ENCODE results near the gene AUP1. TPM values are rescaled to one million over a fixed set of nuclear protein-coding genes. Genes with fewer than 3 reads are reported as not detected.

Gene AUP1, protein sequence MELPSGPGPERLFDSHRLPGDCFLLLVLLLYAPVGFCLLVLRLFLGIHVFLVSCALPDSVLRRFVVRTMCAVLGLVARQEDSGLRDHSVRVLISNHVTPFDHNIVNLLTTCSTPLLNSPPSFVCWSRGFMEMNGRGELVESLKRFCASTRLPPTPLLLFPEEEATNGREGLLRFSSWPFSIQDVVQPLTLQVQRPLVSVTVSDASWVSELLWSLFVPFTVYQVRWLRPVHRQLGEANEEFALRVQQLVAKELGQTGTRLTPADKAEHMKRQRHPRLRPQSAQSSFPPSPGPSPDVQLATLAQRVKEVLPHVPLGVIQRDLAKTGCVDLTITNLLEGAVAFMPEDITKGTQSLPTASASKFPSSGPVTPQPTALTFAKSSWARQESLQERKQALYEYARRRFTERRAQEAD
- total RNA-seq (100 to 1,000 TPM in 1 of 4 donors, 10 to 100 TPM in 3; 76.5 to 133 (median 83.1) TPM), polyA plus RNA-seq (100 to 1,000 TPM in 1 of 3 donors, 10 to 100 TPM in 2; 46.5 to 178 (median 47.4) TPM)

- WGBS, 2 donors, result 0% methylated on average over 87 of the region's 87 CpGs
- TF ChIP-seq POLR2A (IDR thresholded peaks at IDR 0.05) (peak; percentile 81 to 89), EP300 (IDR thresholded peaks at IDR 0.05) (peak in 2 of 4 donors; percentile 22 to 59), POLR2AphosphoS5 (IDR thresholded peaks at IDR 0.05) (peak; percentile 65 to 94 (median 92))
- TF ChIP-seq, protein P1, sequence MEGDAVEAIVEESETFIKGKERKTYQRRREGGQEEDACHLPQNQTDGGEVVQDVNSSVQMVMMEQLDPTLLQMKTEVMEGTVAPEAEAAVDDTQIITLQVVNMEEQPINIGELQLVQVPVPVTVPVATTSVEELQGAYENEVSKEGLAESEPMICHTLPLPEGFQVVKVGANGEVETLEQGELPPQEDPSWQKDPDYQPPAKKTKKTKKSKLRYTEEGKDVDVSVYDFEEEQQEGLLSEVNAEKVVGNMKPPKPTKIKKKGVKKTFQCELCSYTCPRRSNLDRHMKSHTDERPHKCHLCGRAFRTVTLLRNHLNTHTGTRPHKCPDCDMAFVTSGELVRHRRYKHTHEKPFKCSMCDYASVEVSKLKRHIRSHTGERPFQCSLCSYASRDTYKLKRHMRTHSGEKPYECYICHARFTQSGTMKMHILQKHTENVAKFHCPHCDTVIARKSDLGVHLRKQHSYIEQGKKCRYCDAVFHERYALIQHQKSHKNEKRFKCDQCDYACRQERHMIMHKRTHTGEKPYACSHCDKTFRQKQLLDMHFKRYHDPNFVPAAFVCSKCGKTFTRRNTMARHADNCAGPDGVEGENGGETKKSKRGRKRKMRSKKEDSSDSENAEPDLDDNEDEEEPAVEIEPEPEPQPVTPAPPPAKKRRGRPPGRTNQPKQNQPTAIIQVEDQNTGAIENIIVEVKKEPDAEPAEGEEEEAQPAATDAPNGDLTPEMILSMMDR (IDR thresholded peaks at IDR 0.05), result no peak
- Histone ChIP-seq H3K4me1 (peaks cover 0 to 34% (median 24%) of the 10 kb centered on the region in 4 donors), H3K27me3 (no peaks in the 10 kb centered on the region), H3K36me3 (peaks cover 22 to 43% (median 32%) of the 10 kb centered on the region in 4 donors), H3K4me3 (peak within 1 kb of the TSS; percentile 72 to 96 (median 84)), H3K27ac (peak within 1 kb of the TSS; percentile 84 to 92 (median 89)), H3K9me3 (no peaks in the 10 kb centered on the region)
- intact Hi-C loops (cut with DNase I), result loop anchor here (1.0 to 5.0 kb wide), 5 partner anchors 19 to 58 kb away; partner anchors contain the start of genes DOK1, PCGF1 and TTC31
- peak; percentile 99 for DNase-seq
These were observed at the start of gene AUP1, which contains the start of gene HTRA2 for GRCh38 chr2:74529357-74530238. Gene AUP1, minus strand, starts transcription at chr2:74529706. Its CDS starts 77 bp downstream, at chr2:74529629. Gene HTRA2, plus strand, starts transcription at chr2:74529933. Its CDS starts 74 bp downstream, at chr2:74530007.

DNA sequence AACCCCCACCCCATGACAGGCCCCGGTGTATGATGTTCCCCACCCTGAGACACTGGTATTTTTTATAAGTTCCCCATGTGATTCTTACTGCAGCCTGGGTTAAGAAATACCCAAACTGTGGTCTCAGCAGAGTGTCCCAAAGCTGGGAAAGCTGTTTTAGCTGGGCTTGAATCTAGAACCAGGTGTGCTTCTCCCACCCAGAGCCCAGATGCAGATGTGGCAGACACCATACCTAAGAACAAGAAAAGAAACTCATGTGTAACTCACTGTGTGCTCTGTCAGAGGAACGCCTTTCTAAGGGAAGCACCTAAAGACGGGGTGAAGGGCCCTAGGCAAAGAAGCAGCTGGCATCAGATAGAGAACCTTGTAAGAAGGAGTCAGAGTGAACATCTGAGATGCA lies 48.9 kb upstream of the AUP1 start:
- Histone ChIP-seq H3K4me3 (no peak overlapping the region), H3K27me3 (no peaks in the 10 kb centered on the region), H3K9me3 (no peaks in the 10 kb centered on the region), H3K4me1 (no peaks in the 10 kb centered on the region), H3K36me3 (no peaks in the 10 kb centered on the region), H3K27ac (no peak overlapping the region)
- TF ChIP-seq EP300 (IDR thresholded peaks at IDR 0.05) (no peak), POLR2AphosphoS5 (IDR thresholded peaks at IDR 0.05) (no peak), POLR2A (IDR thresholded peaks at IDR 0.05) (no peak)
- TF ChIP-seq, protein P1 (IDR thresholded peaks at IDR 0.05), result no peak
- intact Hi-C loops (cut with DNase I), result no loop called here
- 80 to 88% methylated on average over 3 of the region's 3 CpGs for WGBS, 2 donors
- no peak for DNase-seq

- no peak for DNase-seq
- Histone ChIP-seq H3K36me3 (no peaks in the 10 kb centered on the region), H3K27me3 (no peaks in the 10 kb centered on the region), H3K9me3 (no peaks in the 10 kb centered on the region), H3K4me1 (no peaks in the 10 kb centered on the region), H3K4me3 (no peak overlapping the region), H3K27ac (peak overlapping the region in 2 of 4 donors; percentile 7 to 30)
- 50 to 74% methylated on average over 2 of the region's 2 CpGs for WGBS, 2 donors
- no peak for TF ChIP-seq POLR2AphosphoS5 (IDR thresholded peaks at IDR 0.05)
- TF ChIP-seq, protein P1 (IDR thresholded peaks at IDR 0.05), result no peak
- TF ChIP-seq POLR2A (IDR thresholded peaks at IDR 0.05), result no peak
- no peak for TF ChIP-seq EP300 (IDR thresholded peaks at IDR 0.05)
- intact Hi-C loops (cut with DNase I), result no loop called here
These were observed 47.9 kb upstream of the AUP1 start for GRCh38 chr2:74577448-74577847.

- TF ChIP-seq EP300 (IDR thresholded peaks at IDR 0.05), result no peak
- TF ChIP-seq POLR2AphosphoS5 (IDR thresholded peaks at IDR 0.05), result peak in 2 of 4 donors; percentile 21 to 30
- H3K27me3 ChIP-seq, result no peaks in the 10 kb centered on the region
- no peaks in the 10 kb centered on the region for H3K9me3 ChIP-seq
- peak; percentile 68 for DNase-seq
- intact Hi-C loops (cut with DNase I), result no loop called here
- no peaks in the 10 kb centered on the region for H3K36me3 ChIP-seq
- WGBS, 2 donors, result 21 to 25% methylated on average over 1 of the region's 1 CpG
- peak overlapping the region in 2 of 4 donors; percentile 28 to 38 for H3K27ac ChIP-seq
- H3K4me1 ChIP-seq, result no peaks in the 10 kb centered on the region
- no peak overlapping the region for H3K4me3 ChIP-seq
These were observed 47.3 kb upstream of the AUP1 start for GRCh38 chr2:74576863-74577229.
